Activated CD4-positive, alpha-beta T cell treated with anti-CD3 and anti-CD28 coated beads, Interleukin-2, amount 10 ng/mL, durations not matched to agents 7 days and 5 days (primary cell): ENCODE data around the gene MCM9. TPM values are rescaled to one million over a fixed set of nuclear protein-coding genes. Genes with fewer than 3 reads are reported as not detected.

ENCODE experiments used
- CTCF ChIA-PET: fragments of 350-600 bp; sonication (Branson Sonifier 250); formaldehyde crosslinking; loops from one replicate; lab custom pipeline; 2021; ENCODE audit warnings: antibody characterized with exemption; lab: Charles Lee
- POLR2A ChIA-PET: fragments of 350-600 bp; sonication (Branson Sonifier 250); formaldehyde crosslinking; loops from one replicate; lab custom pipeline; 2021; ENCODE audit warnings: antibody characterized with exemption; lab: Charles Lee
- DNase-seq: peaks from one replicate; pipeline ENCODE4 v3.0.0-alpha.2; 2020
- H3K27ac Mint-ChIP-seq: one replicate; pipeline ENCODE4 v1.8.0; 2021; ENCODE audit warnings: mild to moderate bottlenecking, moderate library complexity, mixed read lengths
- H3K27me3 Mint-ChIP-seq: one replicate; pipeline ENCODE4 v1.8.0; 2021; ENCODE audit warnings: mixed read lengths
- H3K36me3 Mint-ChIP-seq: one replicate; pipeline ENCODE4 v1.8.0; 2021; ENCODE audit warnings: low read depth, mixed read lengths
- H3K4me1 Mint-ChIP-seq: one replicate; pipeline ENCODE4 v1.8.0; 2021; ENCODE audit warnings: mixed read lengths
- H3K4me3 Mint-ChIP-seq: one replicate; pipeline ENCODE4 v1.8.0; 2021; ENCODE audit warnings: mild to moderate bottlenecking, moderate library complexity, mixed read lengths
- H3K9me3 Mint-ChIP-seq: one replicate; pipeline ENCODE4 v1.8.0; 2021; ENCODE audit warnings: mixed read lengths
- total RNA-seq, 2 experiments: library from RNA; stranded (reverse); gene quantifications; one replicate each; pipeline ENCODE4 v1.2.3, GENCODE V29; 2021

MCM9 gene
- total RNA-seq, 2 experiments from 2014 or later: 19.9 to 21.2 TPM

GRCh38 chr6:118785601-118786000 lies 149.4 kb downstream of the MCM9 start:
- Mint-ChIP-seq H3K4me3 (no peak overlapping the region), H3K27me3 (no peaks in the 10 kb centered on the region), H3K4me1 (peaks cover 16% of the 10 kb centered on the region), H3K27ac (no peak overlapping the region), H3K36me3 (no peaks in the 10 kb centered on the region), H3K9me3 (no peaks in the 10 kb centered on the region)
- POLR2A ChIA-PET: no interaction called here
- CTCF ChIA-PET: interaction anchor here (1.0 to 2.2 kb wide), 5 partner anchors 8 to 1104 kb away, joined by 3 to 5 read pairs (median 4); no protein-coding TSS in a partner anchor
- DNase-seq: no peak

- Mint-ChIP-seq H3K27ac (no peak overlapping the region), H3K27me3 (peaks cover 4% of the 10 kb centered on the region), H3K4me1 (peaks cover 14% of the 10 kb centered on the region), H3K36me3 (no peaks in the 10 kb centered on the region), H3K9me3 (no peaks in the 10 kb centered on the region), H3K4me3 (no peak overlapping the region)
- POLR2A ChIA-PET: interaction anchor here (0.6 kb wide), 1 partner anchor 41 kb away, joined by 3 read pairs; no protein-coding TSS in a partner anchor
- no peak for DNase-seq
- CTCF ChIA-PET: interaction anchor here (0.6 to 2.2 kb wide), 6 partner anchors 8 to 189 kb away, joined by 3 to 7 read pairs (median 4); no protein-coding TSS in a partner anchor
Observed at GRCh38 chr6:118784641-118785164, 150.3 kb downstream of the MCM9 start.

- Mint-ChIP-seq H3K9me3 (no peaks in the 10 kb centered on the region), H3K4me1 (peaks cover 13% of the 10 kb centered on the region), H3K27me3 (peaks cover 6% of the 10 kb centered on the region), H3K4me3 (no peak overlapping the region), H3K36me3 (no peaks in the 10 kb centered on the region), H3K27ac (no peak overlapping the region)
- ChIA-PET CTCF (interaction anchor here (1.5 to 2.2 kb wide), 3 partner anchors 11 to 17 kb away, joined by 3 to 7 read pairs (median 5); no protein-coding TSS in a partner anchor), POLR2A (interaction anchor here (0.6 kb wide), 1 partner anchor 41 kb away, joined by 3 read pairs; no protein-coding TSS in a partner anchor)
- no peak for DNase-seq
Observed at GRCh38 chr6:118783931-118784550, 150.9 kb downstream of the MCM9 start.

GRCh38 chr6:118782651-118783050 lies 152.3 kb downstream of the MCM9 start:
- H3K4me1 Mint-ChIP-seq: peaks cover 3% of the 10 kb centered on the region
- H3K27ac Mint-ChIP-seq: no peak overlapping the region
- no peak overlapping the region for H3K4me3 Mint-ChIP-seq
- no peaks in the 10 kb centered on the region for H3K9me3 Mint-ChIP-seq
- H3K36me3 Mint-ChIP-seq: no peaks in the 10 kb centered on the region
- CTCF ChIA-PET: no interaction called here
- H3K27me3 Mint-ChIP-seq: peaks cover 6% of the 10 kb centered on the region
- no peak for DNase-seq
- POLR2A ChIA-PET: no interaction called here

- POLR2A ChIA-PET: no interaction called here
- Mint-ChIP-seq H3K9me3 (no peaks in the 10 kb centered on the region), H3K36me3 (no peaks in the 10 kb centered on the region), H3K27ac (no peak overlapping the region), H3K4me1 (peaks cover 8% of the 10 kb centered on the region), H3K27me3 (peaks cover 6% of the 10 kb centered on the region), H3K4me3 (no peak overlapping the region)
- CTCF ChIA-PET: no interaction called here
- no peak for DNase-seq
Observed at GRCh38 chr6:118781897-118782296, 153.1 kb downstream of the MCM9 start.

GRCh38 chr6:118780668-118781067 lies 154.3 kb downstream of the MCM9 start:
- no peaks in the 10 kb centered on the region for H3K36me3 Mint-ChIP-seq
- no peaks in the 10 kb centered on the region for H3K9me3 Mint-ChIP-seq
- DNase-seq: no peak
- no peak overlapping the region for H3K4me3 Mint-ChIP-seq
- CTCF ChIA-PET: interaction anchor here (0.6 kb wide), 1 partner anchor 23 kb away, joined by 3 read pairs; no protein-coding TSS in a partner anchor
- H3K27ac Mint-ChIP-seq: no peak overlapping the region
- H3K27me3 Mint-ChIP-seq: peaks cover 6% of the 10 kb centered on the region
- peaks cover 14% of the 10 kb centered on the region for H3K4me1 Mint-ChIP-seq
- POLR2A ChIA-PET: no interaction called here

GRCh38 chr6:118776607-118777549 lies 158.1 kb downstream of the MCM9 start:
- H3K9me3 Mint-ChIP-seq: no peaks in the 10 kb centered on the region
- POLR2A ChIA-PET: no interaction called here
- H3K27ac Mint-ChIP-seq: no peak overlapping the region
- no peak overlapping the region for H3K4me3 Mint-ChIP-seq
- peaks cover 14% of the 10 kb centered on the region for H3K4me1 Mint-ChIP-seq
- CTCF ChIA-PET: interaction anchor here (1.1 to 2.0 kb wide), 3 partner anchors 8 to 211 kb away, joined by 3 to 6 read pairs (median 5); no protein-coding TSS in a partner anchor
- peaks cover 6% of the 10 kb centered on the region for H3K27me3 Mint-ChIP-seq
- no peaks in the 10 kb centered on the region for H3K36me3 Mint-ChIP-seq
- DNase-seq: peak; percentile 76

GRCh38 chr6:118775381-118775780 lies 159.6 kb downstream of the MCM9 start:
- ChIA-PET CTCF (interaction anchor here (0.6 to 1.1 kb wide), 4 partner anchors 13 to 332 kb away, joined by 3 to 5 read pairs (median 4); no protein-coding TSS in a partner anchor), POLR2A (no interaction called here)
- Mint-ChIP-seq H3K27ac (no peak overlapping the region), H3K27me3 (peaks cover 6% of the 10 kb centered on the region), H3K36me3 (no peaks in the 10 kb centered on the region), H3K4me3 (no peak overlapping the region), H3K9me3 (no peaks in the 10 kb centered on the region), H3K4me1 (peaks cover 14% of the 10 kb centered on the region)
- no peak for DNase-seq

GRCh38 chr6:118774581-118774980 lies 160.4 kb downstream of the MCM9 start:
- H3K4me1 Mint-ChIP-seq: peaks cover 14% of the 10 kb centered on the region
- H3K9me3 Mint-ChIP-seq: no peaks in the 10 kb centered on the region
- peaks cover 2% of the 10 kb centered on the region for H3K27me3 Mint-ChIP-seq
- H3K27ac Mint-ChIP-seq: no peak overlapping the region
- H3K4me3 Mint-ChIP-seq: no peak overlapping the region
- ChIA-PET CTCF (no interaction called here), POLR2A (no interaction called here)
- no peak for DNase-seq
- no peaks in the 10 kb centered on the region for H3K36me3 Mint-ChIP-seq

- Mint-ChIP-seq H3K4me3 (no peak overlapping the region), H3K36me3 (no peaks in the 10 kb centered on the region), H3K9me3 (no peaks in the 10 kb centered on the region), H3K27ac (no peak overlapping the region), H3K4me1 (peaks cover 29% of the 10 kb centered on the region), H3K27me3 (no peaks in the 10 kb centered on the region)
- ChIA-PET POLR2A (no interaction called here), CTCF (no interaction called here)
- no peak for DNase-seq
Observed at GRCh38 chr6:118772886-118773285, 162.1 kb downstream of the MCM9 start.

GRCh38 chr6:118771253-118771652 lies 163.7 kb downstream of the MCM9 start:
- Mint-ChIP-seq H3K4me3 (no peak overlapping the region), H3K9me3 (no peaks in the 10 kb centered on the region), H3K27ac (no peak overlapping the region), H3K36me3 (no peaks in the 10 kb centered on the region), H3K4me1 (peaks cover 20% of the 10 kb centered on the region), H3K27me3 (no peaks in the 10 kb centered on the region)
- CTCF ChIA-PET: interaction anchor here (1.9 to 2.1 kb wide), 2 partner anchors 20 to 206 kb away, joined by 5 read pairs; no protein-coding TSS in a partner anchor
- POLR2A ChIA-PET: interaction anchor here (0.6 kb wide), 1 partner anchor 66 kb away, joined by 4 read pairs; no protein-coding TSS in a partner anchor
- DNase-seq: no peak

- Mint-ChIP-seq H3K4me1 (peaks cover 20% of the 10 kb centered on the region), H3K4me3 (no peak overlapping the region), H3K27me3 (no peaks in the 10 kb centered on the region), H3K9me3 (no peaks in the 10 kb centered on the region), H3K27ac (no peak overlapping the region), H3K36me3 (no peaks in the 10 kb centered on the region)
- ChIA-PET POLR2A (interaction anchor here (0.6 kb wide), 1 partner anchor 65 kb away, joined by 4 read pairs; no protein-coding TSS in a partner anchor), CTCF (interaction anchor here (1.9 to 2.1 kb wide), 2 partner anchors 21 to 205 kb away, joined by 5 read pairs; no protein-coding TSS in a partner anchor)
- DNase-seq: no peak
Observed at GRCh38 chr6:118770835-118771234, 164.1 kb downstream of the MCM9 start.
